Measurements from ENCODE around the gene ZNF444. TPM values are rescaled to one million over a fixed set of nuclear protein-coding genes. Genes with fewer than 3 reads are reported as not detected.
"Not testable (repeated sequence)": the region's sequence is repeated elsewhere in the genome, so short reads cannot be mapped to it uniquely, and the experiment has no call there.

The ZNF444 gene
- total RNA-seq, 1 donor from 2014 or later, result 23.9 TPM

DNA sequence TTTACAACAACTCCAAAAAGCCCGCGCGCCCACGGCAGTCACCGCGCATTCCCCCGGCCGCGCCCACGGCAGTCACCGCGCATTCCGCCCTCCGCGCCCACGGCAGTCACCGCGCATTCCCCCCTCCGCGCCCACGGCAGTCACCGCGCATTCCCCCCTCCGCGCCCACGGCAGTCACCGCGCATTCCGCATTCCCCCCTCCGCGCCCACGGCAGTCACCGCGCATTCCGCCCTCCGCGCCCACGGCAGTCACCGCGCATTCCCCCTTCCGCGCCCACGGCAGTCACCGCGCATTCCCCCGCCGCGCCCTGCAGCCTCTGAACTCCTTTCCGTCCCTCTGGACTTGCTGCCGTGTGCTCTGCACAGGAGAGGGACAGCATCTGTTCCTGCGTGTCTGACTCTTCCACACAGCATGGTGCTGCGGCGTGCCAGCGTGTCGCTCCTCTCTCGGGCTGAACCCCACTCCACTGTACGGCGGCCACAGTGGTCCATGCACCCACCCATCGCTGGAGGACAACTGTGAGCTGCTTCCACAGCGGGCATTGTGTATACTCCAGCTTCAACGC, 35.2 kb upstream of the ZNF444 start:
- ATAC-seq; DNase-seq; intact Hi-C loops (cut with micrococcal nuclease): not testable (repeated sequence)

DNA sequence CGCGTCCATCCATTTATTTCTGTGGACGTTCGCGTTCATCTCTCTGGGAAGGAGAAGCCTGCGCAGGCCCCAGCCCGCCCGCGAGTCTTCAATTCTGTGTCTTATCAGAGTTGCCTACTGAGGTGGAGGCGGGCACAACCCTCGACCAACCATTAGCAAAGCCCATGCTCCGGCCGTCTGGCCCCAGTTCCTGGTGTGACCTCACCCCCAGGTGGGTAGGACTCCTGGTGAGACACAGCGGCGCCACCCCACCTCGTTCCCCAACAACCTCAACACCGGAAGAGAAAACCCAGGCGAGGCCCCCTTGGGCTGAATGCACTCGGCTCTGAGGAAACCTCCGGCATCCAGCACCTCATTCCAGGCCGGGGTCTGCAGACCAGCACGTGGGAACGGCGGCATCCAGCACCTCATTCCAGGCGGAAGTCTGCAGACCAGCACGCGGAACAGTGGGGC, 34.7 kb upstream of the ZNF444 start:
- intact Hi-C loops (cut with micrococcal nuclease), result no loop called here
- no peak for ATAC-seq
- DNase-seq, result no peak

DNA sequence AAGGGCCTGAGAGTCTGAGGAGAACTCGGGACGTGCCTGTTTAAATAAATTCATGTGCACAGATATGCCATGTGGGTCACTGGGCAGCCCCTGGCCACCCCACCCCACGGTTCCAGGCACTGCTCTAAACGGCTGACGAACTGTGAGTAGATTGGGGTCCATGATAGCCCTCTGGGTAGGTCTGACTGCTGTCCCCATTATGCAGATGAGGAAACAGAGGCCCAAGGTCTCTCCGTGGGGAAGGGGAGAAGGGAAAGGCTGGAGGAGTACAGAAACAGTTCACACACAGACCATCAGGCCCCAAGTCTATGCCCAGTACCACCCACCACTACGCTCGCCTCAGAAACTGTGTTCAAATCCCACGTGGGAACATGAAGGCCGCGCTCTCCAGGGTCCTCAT, 34.1 kb upstream of the ZNF444 start:
- no peak for ATAC-seq
- intact Hi-C loops (cut with micrococcal nuclease), result no loop called here
- no peak for DNase-seq

DNA sequence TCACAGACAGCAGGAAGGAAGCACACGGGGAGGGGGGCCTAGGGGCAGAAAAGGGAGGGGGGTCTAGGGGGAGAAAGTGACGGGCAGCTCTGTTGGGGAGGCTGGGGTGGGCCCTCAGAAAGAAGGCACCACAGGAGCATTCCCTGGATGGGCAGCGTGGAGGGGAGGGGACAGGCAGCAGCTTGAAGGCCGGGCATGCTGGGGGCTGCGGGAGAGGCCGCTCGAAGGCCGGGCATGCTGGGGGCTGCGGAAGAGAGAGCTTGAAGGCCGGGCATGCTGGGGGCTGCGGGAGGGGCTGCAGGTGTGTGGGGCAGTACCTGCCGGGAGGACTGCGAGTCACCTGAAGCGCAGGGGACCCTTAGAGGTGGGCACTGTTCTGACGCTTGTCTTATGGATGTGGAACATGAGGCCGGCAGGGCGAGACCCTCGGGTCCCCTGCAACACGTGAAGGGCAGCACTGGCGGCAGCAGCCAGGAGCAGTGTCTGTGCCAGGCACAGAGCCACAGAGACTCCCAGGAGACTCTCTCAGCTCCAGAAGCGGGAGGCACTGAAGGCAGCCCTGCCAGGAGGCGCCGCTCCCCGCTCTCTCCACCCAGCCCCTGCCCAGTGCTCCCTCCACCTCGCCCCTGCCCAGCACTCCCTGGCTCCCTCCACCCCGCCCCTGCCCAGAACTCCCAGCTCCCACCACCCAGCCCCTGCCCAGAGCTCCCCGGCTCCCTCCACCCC, 33.3 kb upstream of the ZNF444 start:
- DNase-seq, result no peak
- ATAC-seq, result peak; percentile 29
- intact Hi-C loops (cut with micrococcal nuclease), result no loop called here

DNA sequence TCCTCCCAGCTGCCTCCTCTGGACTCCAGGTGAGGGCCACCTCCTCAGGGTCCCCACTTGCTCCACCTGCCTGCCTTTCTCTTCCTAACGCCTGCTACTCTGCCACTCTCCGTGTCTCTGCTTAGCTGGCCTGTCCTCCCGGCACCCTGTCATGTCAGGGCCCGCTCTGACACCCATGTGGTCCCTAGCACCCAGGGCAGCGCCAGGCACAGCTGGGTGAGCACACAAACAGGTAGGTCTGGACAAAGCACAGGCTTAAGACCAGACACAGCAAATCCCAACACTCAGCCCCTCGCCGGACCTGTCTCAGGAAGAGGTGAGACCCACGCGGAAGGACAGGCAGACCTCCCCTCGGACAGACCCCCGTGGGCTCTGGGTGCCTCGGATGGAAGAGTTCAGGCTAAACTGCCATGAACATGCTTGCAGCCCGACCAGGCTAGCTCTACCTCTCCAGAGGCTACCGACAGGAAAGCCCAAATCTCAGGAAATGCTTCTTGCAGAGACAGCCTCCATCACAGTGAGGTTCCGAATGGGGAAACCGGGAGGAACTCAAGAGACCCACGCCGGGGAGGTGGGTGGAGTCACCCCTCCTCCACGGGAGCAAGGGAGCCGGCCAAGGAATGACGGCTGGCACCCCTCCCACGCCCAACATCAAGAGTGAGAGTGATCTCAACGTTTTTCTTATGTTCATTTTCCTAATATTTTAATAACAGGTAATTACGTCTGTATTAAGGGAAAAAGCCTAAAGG, 32.5 kb upstream of the ZNF444 start:
- ATAC-seq (peak; percentile 36), DNase-seq (peak; percentile 77)
- intact Hi-C loops (cut with micrococcal nuclease), result no loop called here

DNA sequence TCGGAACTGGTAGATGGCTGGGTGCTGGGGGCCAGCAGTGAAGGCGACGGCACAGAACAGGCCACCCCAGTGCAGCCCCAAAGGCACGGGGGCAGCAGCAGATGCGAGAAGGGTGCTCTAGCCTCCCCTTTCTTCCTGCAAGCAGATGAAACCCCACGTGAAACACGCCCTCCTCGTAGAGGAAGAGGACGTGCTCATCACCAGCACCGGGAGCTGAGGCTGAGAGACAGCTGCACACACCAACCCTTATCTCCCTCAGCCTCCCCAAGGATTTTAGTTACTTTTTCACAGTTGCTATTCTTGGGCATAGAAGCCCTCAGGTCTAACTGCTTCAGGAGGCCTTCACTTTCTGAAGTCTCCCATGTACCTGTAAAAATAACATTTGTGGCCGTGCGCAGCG, 31.9 kb upstream of the ZNF444 start:
- DNase-seq, result no peak
- intact Hi-C loops (cut with micrococcal nuclease), result no loop called here
- ATAC-seq, result no peak

DNA sequence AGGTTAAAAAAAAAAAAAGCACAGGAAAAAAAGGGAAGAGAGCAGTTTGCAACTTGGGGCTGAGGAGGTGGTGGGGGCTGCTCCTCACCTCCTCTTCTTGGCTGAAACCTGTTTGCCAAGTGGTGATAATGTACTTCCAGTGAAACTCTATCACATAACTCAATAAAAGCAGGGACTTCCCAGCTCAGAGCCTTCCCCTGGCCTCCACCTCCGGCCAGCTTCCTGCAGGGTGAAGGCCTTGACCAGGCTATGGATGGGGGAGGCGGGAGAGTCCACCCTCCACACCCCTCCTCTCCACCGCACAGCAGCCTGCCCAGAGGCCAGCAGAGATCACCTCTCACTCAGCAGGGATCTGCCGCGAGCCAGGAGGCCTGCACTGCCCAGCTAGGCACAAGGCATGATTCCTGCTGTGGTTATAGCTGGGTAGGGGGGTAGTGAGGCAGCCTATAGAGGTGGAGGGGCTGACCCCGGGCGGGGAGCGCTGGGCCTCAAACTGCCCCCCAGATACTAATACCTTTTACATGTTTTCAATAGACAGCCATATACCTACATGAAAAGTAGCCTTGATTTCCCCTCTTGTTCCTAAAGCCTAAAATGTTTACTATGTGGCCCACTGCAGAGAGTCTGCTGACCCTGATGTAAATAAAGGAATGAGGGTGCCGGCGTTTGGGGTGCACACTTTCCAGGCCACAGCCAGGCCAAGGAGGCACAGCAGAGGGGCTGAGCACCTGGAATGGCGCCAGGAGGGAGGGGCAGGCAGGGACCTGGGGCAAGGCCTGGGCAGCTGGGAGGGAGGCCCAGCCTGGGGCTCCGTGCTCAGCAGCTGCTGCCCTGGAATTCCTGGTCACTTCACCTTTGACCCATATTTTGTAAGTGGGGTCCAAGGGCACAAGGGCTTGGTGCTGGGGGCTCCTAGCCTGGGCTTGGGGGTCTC, 30.3 kb upstream of the ZNF444 start:
- DNase-seq (peak; percentile 75), ATAC-seq (peak; percentile 84)
- intact Hi-C loops (cut with micrococcal nuclease), result no loop called here

DNA sequence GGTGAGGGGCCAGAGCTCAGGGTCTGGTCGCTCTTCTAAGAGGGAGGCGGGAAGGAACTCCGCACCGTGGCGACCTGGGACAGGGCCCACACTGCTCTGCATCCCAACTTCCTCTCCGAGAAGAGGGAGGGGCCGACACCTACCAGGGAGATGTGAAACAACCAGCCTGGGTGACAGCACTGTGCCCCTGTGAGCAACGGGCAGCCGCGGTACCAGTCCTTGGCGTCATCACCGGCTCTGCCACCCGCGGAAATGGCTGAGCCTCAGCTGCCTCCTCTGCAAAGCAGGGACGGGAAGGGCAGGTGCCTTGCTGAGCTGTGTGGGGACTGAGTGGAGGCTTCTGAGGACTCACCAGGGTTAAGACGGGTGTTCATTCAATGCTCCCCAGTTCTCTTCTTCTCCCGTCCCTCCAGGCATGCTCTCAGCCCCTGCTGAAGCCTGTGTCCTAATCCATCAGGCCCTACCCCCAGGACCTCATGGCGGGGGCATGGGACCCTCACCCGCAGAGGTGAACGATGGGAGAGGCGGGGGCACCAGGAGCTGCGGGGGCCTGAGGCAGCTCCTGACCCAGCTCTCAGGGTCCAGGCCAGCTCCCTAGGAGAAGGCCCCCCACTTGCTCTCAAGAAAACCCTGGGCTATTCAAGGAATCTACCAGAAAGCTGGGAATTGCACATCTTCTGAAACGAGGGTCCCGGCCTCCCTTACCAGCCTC, 29.3 kb upstream of the ZNF444 start:
- DNase-seq (peak; percentile 65), ATAC-seq (peak; percentile 70)
- intact Hi-C loops (cut with micrococcal nuclease), result no loop called here

DNA sequence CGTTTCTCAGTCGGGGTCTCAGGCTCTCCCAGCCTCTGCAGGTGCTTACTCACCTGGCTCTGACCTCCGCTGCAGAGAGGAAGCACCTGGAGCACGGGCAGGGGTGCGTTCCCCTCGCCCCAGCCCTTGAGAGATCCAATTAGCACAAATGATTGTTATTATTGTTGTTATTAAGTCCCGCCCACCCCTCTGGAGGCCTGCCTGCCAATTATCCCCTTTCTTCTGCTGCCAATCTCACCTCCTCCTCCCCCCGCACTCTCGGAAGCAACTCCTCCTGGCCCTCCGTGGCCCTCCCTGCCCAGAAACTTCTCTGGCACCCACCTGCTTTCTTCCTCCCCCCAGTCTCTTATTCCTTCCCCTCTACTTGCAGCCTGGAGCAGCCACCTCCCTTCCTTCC, 28.8 kb upstream of the ZNF444 start:
- ATAC-seq, result no peak
- intact Hi-C loops (cut with micrococcal nuclease), result no loop called here
- no peak for DNase-seq

DNA sequence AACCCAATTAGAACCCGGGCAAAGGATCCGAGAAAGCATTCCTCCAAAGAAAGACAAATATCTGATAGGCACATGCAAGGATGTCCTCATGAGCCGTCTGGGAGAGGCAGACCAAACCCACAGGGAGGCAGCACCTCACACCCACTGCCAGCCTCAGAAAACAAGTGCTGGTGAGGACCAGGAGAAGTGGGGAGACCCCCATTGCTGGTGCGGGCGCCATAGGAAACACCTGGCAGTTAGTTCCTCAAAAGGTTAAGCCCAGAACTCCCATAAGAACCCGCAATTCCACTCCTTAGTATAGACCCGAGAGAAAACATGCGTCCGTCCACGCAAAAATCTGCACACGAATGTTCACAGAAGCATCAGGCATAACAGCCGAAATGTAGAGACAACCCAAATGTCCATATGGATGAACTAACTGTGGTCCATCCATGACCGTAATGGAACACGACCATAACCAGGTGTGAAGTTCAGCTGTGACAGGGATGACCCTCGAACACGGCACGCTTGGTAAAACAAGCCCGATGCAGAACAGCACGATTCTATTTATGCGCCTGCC, 27.9 kb upstream of the ZNF444 start:
- intact Hi-C loops (cut with micrococcal nuclease), result no loop called here
- DNase-seq (no peak), ATAC-seq (no peak)

DNA sequence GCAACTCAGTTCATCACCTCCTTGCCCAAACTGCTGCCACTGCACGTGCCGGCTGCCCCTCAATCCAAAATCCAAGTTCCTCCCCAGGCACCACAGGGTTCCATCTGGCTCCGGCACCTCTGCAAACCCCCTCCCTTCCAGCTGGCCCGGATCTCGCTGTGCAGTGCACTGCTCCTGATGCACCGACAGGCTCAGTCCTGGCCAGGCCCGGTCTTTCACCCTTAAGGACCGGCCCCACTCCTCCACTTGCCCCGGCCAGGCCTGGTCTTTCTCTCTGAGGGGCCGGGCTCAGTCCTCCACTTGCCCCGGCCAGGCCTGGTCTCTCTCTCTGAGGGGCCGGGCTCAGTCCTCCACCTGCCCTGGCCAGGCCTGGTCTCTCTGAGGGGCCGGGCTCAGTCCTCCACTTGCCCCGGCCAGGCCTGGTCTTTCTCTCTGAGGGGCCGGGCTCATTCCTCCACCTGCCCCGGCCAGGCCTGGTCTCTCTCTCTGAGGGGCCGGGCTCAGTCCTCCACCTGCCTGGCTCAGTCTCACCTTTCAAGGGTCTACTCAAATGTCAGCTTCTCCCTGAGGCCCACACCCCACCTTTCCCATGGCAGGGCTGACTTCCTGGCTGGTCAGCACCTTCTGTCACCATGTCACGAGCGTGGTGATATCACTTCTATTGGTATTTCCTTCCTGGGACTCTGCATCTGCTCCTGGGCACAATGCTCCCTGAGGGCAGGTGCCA, 26.9 kb upstream of the ZNF444 start:
- DNase-seq (no peak), ATAC-seq (no peak)

DNA sequence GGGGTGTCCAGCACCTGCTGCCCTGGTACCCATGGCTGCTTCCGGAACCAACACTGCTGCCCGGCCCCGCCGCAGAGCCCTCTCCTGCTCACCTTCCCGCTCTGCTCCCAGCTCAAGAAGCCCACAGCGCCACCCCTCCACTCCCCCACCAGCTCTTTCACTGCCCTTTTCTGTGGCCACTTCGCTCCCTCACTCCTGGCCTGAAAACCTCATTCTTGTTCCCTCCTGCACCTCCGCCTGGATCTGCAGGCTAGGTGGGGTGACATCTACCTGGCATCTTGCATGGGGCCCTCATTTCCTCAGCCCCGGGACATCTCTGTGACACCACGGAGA, 26.3 kb upstream of the ZNF444 start:
- intact Hi-C loops (cut with micrococcal nuclease), result no loop called here
- ATAC-seq, result no peak
- no peak for DNase-seq

More for the DNA sequence above, 26.9 kb upstream of the ZNF444 start:
- intact Hi-C loops (cut with micrococcal nuclease), result no loop called here

DNA sequence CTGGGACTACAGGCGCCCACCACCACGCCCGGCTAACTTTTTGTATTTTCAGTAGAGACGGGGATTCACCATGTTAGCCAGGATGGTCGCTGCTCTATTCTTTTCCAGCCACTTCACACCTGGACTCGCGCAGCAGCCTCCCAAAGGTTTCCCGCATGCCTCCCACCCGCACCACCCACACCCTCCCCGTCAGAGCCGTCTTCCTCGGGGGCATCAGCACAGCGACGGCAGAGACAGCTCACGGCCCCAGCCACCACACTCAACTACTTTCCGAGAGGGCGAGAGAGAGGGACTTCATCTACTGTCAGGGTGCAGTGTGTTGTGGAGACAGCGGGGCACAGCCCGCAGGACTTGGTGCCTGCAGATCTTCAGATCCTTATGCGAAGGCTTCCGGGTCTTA, 25.6 kb upstream of the ZNF444 start:
- intact Hi-C loops (cut with micrococcal nuclease), result no loop called here
- DNase-seq, result no peak
- no peak for ATAC-seq

DNA sequence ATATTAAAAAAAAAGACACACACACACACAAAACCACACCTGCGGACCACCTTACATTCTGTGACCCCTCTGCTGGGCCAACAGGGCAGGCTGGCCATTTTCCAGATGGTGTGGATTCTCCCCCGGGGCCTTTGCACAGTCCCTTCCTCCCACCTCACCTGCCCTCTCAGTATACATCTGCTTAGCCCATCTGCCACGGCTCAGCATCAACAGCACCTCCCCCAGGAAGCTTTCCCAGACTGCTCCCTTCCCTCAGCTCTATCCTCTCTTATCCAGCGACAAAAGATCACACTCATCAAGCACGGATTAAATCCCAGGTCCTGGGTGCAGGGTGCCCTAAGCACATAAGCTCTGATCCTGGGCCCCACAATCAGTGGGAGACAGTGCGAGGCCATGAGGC, 24.5 kb upstream of the ZNF444 start:
- intact Hi-C loops (cut with micrococcal nuclease), result no loop called here
- DNase-seq (no peak), ATAC-seq (no peak)

DNA sequence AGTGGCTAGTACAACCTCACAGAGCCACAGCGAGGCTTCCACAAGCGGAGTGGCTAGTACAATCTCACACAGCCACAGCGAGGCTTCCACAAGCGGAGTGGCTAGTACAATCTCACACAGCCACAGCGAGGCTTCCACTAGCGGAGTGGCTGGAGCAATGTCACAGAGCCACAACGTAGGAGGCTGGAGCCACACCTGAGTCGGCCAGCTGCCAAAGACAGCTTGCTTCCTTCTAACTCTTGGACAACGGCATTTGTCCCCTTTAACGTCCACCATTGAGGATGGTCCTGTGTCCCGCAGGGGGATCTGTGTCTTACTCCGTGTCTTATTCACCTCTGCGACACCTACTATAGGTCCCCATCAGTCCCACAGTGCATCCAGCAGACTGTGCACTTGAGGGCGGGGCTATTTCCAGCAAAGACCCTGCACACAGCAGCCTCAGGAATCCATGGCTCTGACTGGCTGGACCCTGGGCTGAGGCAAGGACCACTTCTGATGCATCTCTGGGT, 23.7 kb upstream of the ZNF444 start:
- ATAC-seq, result no peak
- DNase-seq, result no peak
- intact Hi-C loops (cut with micrococcal nuclease), result no loop called here

DNA sequence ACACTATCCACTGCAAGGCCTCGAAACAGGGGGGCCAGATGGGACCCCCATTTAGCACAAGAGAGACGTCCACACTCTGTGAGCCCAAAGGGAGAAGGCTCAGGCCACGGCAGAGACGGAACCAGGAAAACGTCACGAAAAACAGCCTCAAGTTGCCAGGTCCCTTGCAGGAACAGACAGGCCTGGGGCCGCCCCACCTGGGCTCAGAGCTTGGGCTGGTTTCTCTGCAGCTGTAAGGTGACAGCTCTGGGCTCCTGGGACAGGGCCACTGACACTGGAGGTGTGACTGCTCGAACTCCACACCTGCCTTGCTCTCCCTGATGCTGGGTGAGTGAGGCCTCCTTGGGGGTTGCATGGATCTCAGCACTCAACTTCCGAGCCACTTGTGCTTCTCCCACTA, 23.2 kb upstream of the ZNF444 start:
- intact Hi-C loops (cut with micrococcal nuclease), result no loop called here

DNA sequence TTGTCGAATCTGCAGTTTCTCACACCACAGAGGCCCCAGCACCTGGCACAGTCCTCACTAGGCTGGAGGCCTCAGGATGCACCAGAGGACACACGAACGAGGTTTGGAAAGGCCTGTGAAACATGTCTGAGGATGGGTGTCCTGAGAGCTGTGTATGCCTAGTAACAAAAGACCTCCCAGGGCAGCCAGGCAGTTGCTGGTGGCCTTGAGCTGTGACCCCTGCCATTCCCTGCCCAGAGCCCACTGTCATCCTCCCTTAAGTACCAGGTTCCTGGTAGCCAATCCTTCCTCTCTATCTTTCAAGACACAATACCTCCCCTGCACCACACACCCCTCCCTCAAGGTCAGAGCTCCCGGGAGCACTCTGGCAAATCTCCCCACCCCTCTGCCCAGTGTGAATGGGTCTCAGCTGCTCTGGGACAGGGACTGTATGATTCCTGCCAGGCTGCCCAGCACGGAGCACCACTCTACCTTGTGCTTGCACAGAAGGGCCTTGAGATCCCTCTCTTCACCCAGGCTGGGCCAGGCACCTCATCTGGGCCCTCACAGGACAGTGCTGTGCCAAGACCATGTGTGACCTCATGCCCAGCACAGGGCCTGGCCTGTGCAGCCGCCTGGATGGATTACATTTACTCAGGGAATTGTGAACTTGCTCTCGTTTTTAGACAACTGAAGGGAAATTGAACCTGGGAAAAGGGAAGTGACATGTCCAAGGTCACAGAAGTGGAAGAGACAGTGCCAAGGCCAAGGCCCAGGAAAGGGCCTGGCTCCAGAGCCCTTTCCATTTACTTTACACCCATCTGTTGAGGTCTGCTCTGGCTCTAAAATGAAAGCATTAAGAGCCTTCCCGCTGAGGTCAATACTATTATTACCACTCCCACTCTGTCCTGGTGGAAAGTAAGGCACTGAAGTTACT, 22.2 kb upstream of the ZNF444 start:
- ATAC-seq (no peak), DNase-seq (no peak)
- intact Hi-C loops (cut with micrococcal nuclease), result no loop called here

More for the DNA sequence above, 23.2 kb upstream of the ZNF444 start:
- ATAC-seq, result no peak
- no peak for DNase-seq
